Progenitor cell of endocrine pancreas (in vitro differentiated cells): ENCODE data around the gene RFC5. TPM values are rescaled to one million over a fixed set of nuclear protein-coding genes. Genes with fewer than 3 reads are reported as not detected.

Experiments used
- DNase-seq: peaks from one replicate; pipeline ENCODE4 v3.0.0; 2021; ENCODE audit warnings: low spot score; ENCODE audit not compliant: unreplicated experiment
- H3K27ac Mint-ChIP-seq: 2 replicates; pipeline ENCODE4 v1.8.0; 2021; ENCODE audit warnings: mild to moderate bottlenecking, moderate library complexity, mixed read lengths
- H3K27me3 Mint-ChIP-seq: 2 replicates; pipeline ENCODE4 v1.8.0; 2021; ENCODE audit warnings: mixed read lengths
- H3K36me3 Mint-ChIP-seq: 2 replicates; pipeline ENCODE4 v1.8.0; 2022; ENCODE audit warnings: mixed read lengths; ENCODE audit not compliant: insufficient read depth
- H3K4me1 Mint-ChIP-seq: 2 replicates; pipeline ENCODE4 v1.8.0; 2021; ENCODE audit warnings: low read depth, mixed read lengths
- H3K4me3 Mint-ChIP-seq: 2 replicates; pipeline ENCODE4 v1.8.0; 2021; ENCODE audit warnings: low read depth, mild to moderate bottlenecking, moderate library complexity, mixed read lengths
- H3K9me3 Mint-ChIP-seq: 2 replicates; pipeline ENCODE4 v1.8.0; 2021; ENCODE audit warnings: low read depth, mixed read lengths
- CTCF ChIP-seq: fragments of 200-600 bp; sonication (generic); IDR thresholded peaks from one replicate; pipeline ENCODE4 v1.5.0; 2021; ENCODE audit warnings: antibody characterized with exemption, mild to moderate bottlenecking; ENCODE audit not compliant: unreplicated experiment
- total RNA-seq: library from RNA; stranded (reverse); gene quantifications from 2 replicates; pipeline ENCODE4 v1.2.1, GENCODE V29; 2021

Gene RFC5
- total RNA-seq, 1 donor from 2014 or later = 37.4 TPM

GRCh38 chr12:118033323-118033722 is 16.8 kb downstream of the RFC5 start:
- Mint-ChIP-seq H3K9me3 (no peaks in the 10 kb centered on the region), H3K4me1 (peaks cover 4% of the 10 kb centered on the region), H3K27ac (peak overlapping the region; percentile 59), H3K27me3 (no peaks in the 10 kb centered on the region), H3K4me3 (no peak overlapping the region), H3K36me3 (peaks cover 34% of the 10 kb centered on the region)
- no peak for TF ChIP-seq CTCF
- no peak for DNase-seq

- no peak overlapping the region for H3K4me3 Mint-ChIP-seq
- no peak for DNase-seq
- TF ChIP-seq CTCF = no peak
- peaks cover 31% of the 10 kb centered on the region for H3K36me3 Mint-ChIP-seq
- H3K9me3 Mint-ChIP-seq = no peaks in the 10 kb centered on the region
- peaks cover 6% of the 10 kb centered on the region for H3K4me1 Mint-ChIP-seq
- H3K27me3 Mint-ChIP-seq = no peaks in the 10 kb centered on the region
- H3K27ac Mint-ChIP-seq = peak overlapping the region; percentile 59
Measured at GRCh38 chr12:118033902-118034301, 17.4 kb downstream of the RFC5 start.

- Mint-ChIP-seq H3K4me1 (peaks cover 6% of the 10 kb centered on the region), H3K27me3 (no peaks in the 10 kb centered on the region), H3K27ac (no peak overlapping the region), H3K36me3 (peaks cover 32% of the 10 kb centered on the region), H3K4me3 (no peak overlapping the region), H3K9me3 (no peaks in the 10 kb centered on the region)
- TF ChIP-seq CTCF = peak; percentile 54
- DNase-seq = no peak
Measured at GRCh38 chr12:118034429-118035189, 18.1 kb downstream of the RFC5 start.

GRCh38 chr12:118035190-118036041 is 18.9 kb downstream of the RFC5 start:
- TF ChIP-seq CTCF = no peak
- no peaks in the 10 kb centered on the region for H3K27me3 Mint-ChIP-seq
- no peak overlapping the region for H3K4me3 Mint-ChIP-seq
- peaks cover 32% of the 10 kb centered on the region for H3K36me3 Mint-ChIP-seq
- H3K4me1 Mint-ChIP-seq = peaks cover 6% of the 10 kb centered on the region
- no peaks in the 10 kb centered on the region for H3K9me3 Mint-ChIP-seq
- DNase-seq = no peak
- no peak overlapping the region for H3K27ac Mint-ChIP-seq

GRCh38 chr12:118036672-118037411 is 20.3 kb downstream of the RFC5 start:
- H3K4me3 Mint-ChIP-seq = no peak overlapping the region
- no peak for TF ChIP-seq CTCF
- H3K9me3 Mint-ChIP-seq = peaks cover 3% of the 10 kb centered on the region
- H3K36me3 Mint-ChIP-seq = peaks cover 36% of the 10 kb centered on the region
- DNase-seq = no peak
- peaks cover 6% of the 10 kb centered on the region for H3K4me1 Mint-ChIP-seq
- no peaks in the 10 kb centered on the region for H3K27me3 Mint-ChIP-seq
- no peak overlapping the region for H3K27ac Mint-ChIP-seq
